HG03460 (cell line): ENCODE measurements around the gene FBXO27.
"Not testable (repeated sequence)": the region's sequence is repeated elsewhere in the genome, so short reads cannot be mapped to it uniquely, and the experiment has no call there.

Experiments
- ATAC-seq: cut with Tn5 transposase; IDR thresholded peaks from one replicate; pipeline ENCODE4 v1.9.1; 2021; ENCODE audit not compliant: unreplicated experiment

The FBXO27 gene

GRCh38 chr19:39045506-39045905 lies 13.2 kb upstream of the FBXO27 start:
- ATAC-seq: no peak

GRCh38 chr19:39038098-39038497 lies 5.7 kb upstream of the FBXO27 start:
- ATAC-seq: no peak

GRCh38 chr19:39037194-39037593 lies 4.8 kb upstream of the FBXO27 start:
- no peak for ATAC-seq

GRCh38 chr19:39036581-39036980 lies 4.2 kb upstream of the FBXO27 start:
- ATAC-seq: no peak

- peak; percentile 61 for ATAC-seq
These were observed 834 bp downstream of the FBXO27 start for GRCh38 chr19:39031368-39032062.

- no peak for ATAC-seq
These were observed 1.4 kb downstream of the FBXO27 start for GRCh38 chr19:39030854-39031367.

- ATAC-seq: no peak
These were observed 7.3 kb downstream of the FBXO27 start for GRCh38 chr19:39024875-39025641.

- no peak for ATAC-seq
These were observed 11.3 kb downstream of the FBXO27 start for GRCh38 chr19:39021063-39021462.

GRCh38 chr19:39017646-39018045 lies 14.7 kb downstream of the FBXO27 start:
- no peak for ATAC-seq

- no peak for ATAC-seq
These were observed 15.3 kb downstream of the FBXO27 start for GRCh38 chr19:39017026-39017425.

- ATAC-seq: no peak
These were observed 18.3 kb downstream of the FBXO27 start for GRCh38 chr19:39014037-39014436.

GRCh38 chr19:39009001-39009400 lies 23.3 kb downstream of the FBXO27 start:
- no peak for ATAC-seq

- ATAC-seq: no peak
These were observed 24.2 kb downstream of the FBXO27 start for GRCh38 chr19:39008137-39008536.

GRCh38 chr19:39007096-39007495 lies 25.3 kb downstream of the FBXO27 start:
- ATAC-seq: no peak

GRCh38 chr19:39004403-39004802 lies 27.9 kb downstream of the FBXO27 start:
- ATAC-seq: no peak

GRCh38 chr19:39003796-39004195 lies 28.6 kb downstream of the FBXO27 start:
- no peak for ATAC-seq

- no peak for ATAC-seq
These were observed 29.2 kb downstream of the FBXO27 start for GRCh38 chr19:39003188-39003587.

GRCh38 chr19:39001041-39001440 lies 31.3 kb downstream of the FBXO27 start:
- no peak for ATAC-seq

GRCh38 chr19:38997576-38997975 lies 34.8 kb downstream of the FBXO27 start:
- ATAC-seq: not testable (repeated sequence)

- no peak for ATAC-seq
These were observed 39.1 kb downstream of the FBXO27 start for GRCh38 chr19:38993271-38993670.

- ATAC-seq: no peak
These were observed 41.2 kb downstream of the FBXO27 start for GRCh38 chr19:38990949-38991697.

- not testable (repeated sequence) for ATAC-seq
These were observed 42.7 kb downstream of the FBXO27 start for GRCh38 chr19:38989614-38990013.
